Measurements from ENCODE around the gene MBOAT2.
"Not testable (repeated sequence)": the region's sequence is repeated elsewhere in the genome, so short reads cannot be mapped to it uniquely, and the experiment has no call there.

MBOAT2 gene

DNA sequence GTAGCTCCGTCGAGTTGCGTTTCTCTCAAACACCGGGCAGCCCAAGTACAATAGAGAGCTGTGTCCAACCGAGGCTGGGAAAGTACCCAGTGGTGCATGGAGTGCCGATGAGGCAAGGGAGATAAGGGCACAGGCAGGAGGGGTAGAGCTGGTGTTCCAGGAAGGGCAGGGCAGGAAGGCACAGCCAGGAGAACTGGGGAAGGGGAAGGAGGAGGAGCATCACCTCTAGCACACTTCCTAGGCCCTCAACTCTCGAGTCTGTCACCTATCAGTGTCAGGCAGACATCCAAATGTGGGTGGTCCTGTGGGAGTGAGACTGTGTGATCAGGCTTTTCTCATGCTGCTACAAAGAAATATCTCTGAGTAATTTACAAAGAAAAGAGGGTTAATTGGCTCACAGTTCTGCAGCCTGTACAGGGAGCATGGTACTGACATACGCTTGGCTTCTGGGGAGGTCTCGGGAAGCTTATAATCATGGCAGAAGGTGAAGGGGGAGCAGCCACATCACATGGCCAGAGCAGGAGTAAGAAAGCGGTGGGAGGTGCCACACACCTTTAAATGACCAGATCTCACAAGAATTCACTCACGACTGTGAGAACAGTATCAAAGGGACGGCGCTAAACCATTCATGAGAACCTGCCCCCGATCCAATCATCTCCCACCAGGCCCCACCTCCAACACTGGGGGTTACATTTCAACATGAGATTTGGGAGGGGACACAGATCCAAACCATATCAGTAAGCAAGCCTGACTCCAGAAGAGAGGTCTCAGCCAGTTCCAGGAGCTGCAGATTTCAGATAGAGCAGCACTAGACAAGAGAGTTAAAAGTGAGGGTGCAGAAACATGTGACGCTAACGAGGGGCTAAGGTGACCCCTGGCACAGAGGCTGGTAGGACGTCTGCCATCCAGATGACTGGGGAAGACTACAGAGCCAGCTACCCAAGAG is 75.7 kb downstream of the MBOAT2 start:
- Histone ChIP-seq H3K79me2 (ENCODE audit: control insufficient read depth, insufficient read depth, low read length, unreplicated experiment) (no peaks in the 10 kb centered on the region), H2AFZ (ENCODE audit: low read length, unreplicated experiment) (no peak overlapping the region), H3K4me1 (ENCODE audit: control insufficient read depth, insufficient read depth, low read length, unreplicated experiment) (no peaks in the 10 kb centered on the region), H3K4me3 (ENCODE audit: low read depth, low read length) (no peak overlapping the region), H3K27ac (ENCODE audit: low read depth, low read length) (no peak overlapping the region), H3K27me3 (ENCODE audit: insufficient read depth, low read length) (no peaks in the 10 kb centered on the region), H3K36me3 (ENCODE audit: insufficient read depth, low read length) (no peaks in the 10 kb centered on the region)

- no peaks in the 10 kb centered on the region for H3K79me2 ChIP-seq (ENCODE audit: control insufficient read depth, insufficient read depth, low read length, unreplicated experiment)
- H2AFZ ChIP-seq (ENCODE audit: low read length, unreplicated experiment), result no peak overlapping the region
- no peak overlapping the region for H3K4me3 ChIP-seq (ENCODE audit: low read depth, low read length)
Observed at GRCh38 chr2:8926356-8926755, 77.1 kb downstream of the MBOAT2 start.

DNA sequence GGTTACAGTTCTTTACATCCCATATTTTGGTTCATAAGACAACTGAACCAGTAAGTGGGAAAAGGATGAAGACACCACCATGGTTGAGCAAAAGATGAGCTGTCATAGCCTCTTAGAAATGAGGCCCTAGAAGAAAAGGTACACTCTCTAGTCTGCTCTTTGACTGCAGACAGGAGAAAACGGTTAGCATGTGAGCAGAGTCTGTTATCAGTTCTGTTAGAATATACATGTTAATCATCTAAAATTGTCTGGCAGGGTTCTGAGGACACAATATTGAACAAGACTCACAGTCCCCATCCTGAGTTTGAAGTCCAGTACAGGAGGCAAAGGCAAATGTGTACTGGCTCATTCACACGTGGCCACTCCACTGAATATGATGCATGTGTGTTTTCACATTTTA is 78.1 kb downstream of the MBOAT2 start:
- Histone ChIP-seq H3K4me3 (ENCODE audit: low read depth, low read length) (no peak overlapping the region), H3K27me3 (ENCODE audit: insufficient read depth, low read length) (no peaks in the 10 kb centered on the region), H3K4me1 (ENCODE audit: control insufficient read depth, insufficient read depth, low read length, unreplicated experiment) (no peaks in the 10 kb centered on the region), H2AFZ (ENCODE audit: low read length, unreplicated experiment) (no peak overlapping the region), H3K79me2 (ENCODE audit: control insufficient read depth, insufficient read depth, low read length, unreplicated experiment) (no peaks in the 10 kb centered on the region), H3K36me3 (ENCODE audit: insufficient read depth, low read length) (no peaks in the 10 kb centered on the region), H3K27ac (ENCODE audit: low read depth, low read length) (no peak overlapping the region)

More at GRCh38 chr2:8926356-8926755, 77.1 kb downstream of the MBOAT2 start:
- no peak overlapping the region for H3K27ac ChIP-seq (ENCODE audit: low read depth, low read length)
- no peaks in the 10 kb centered on the region for H3K36me3 ChIP-seq (ENCODE audit: insufficient read depth, low read length)
- no peaks in the 10 kb centered on the region for H3K27me3 ChIP-seq (ENCODE audit: insufficient read depth, low read length)
- no peaks in the 10 kb centered on the region for H3K4me1 ChIP-seq (ENCODE audit: control insufficient read depth, insufficient read depth, low read length, unreplicated experiment)

DNA sequence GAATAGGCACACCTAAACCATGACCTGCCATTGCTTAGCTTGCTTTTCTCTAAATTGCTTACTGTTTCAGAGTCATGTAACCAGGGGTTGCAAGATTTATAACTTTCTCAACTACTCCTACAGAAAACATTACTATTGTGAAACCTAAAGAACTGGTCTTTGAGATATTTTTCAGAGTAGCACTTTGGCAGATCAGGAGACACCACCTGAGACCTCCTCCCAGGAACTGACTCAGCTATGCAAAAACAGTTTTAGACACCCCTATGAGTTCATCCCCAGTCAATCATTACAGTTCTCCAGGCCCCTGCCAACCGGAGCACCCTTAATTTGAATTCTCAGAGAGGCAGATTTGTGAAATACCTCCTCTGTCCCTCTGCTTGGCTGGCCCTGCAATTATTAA is 80.3 kb downstream of the MBOAT2 start:
- H3K27ac ChIP-seq (ENCODE audit: low read depth, low read length), result no peak overlapping the region
- no peak overlapping the region for H3K4me3 ChIP-seq (ENCODE audit: low read depth, low read length)
- no peaks in the 10 kb centered on the region for H3K36me3 ChIP-seq (ENCODE audit: insufficient read depth, low read length)
- H3K27me3 ChIP-seq (ENCODE audit: insufficient read depth, low read length), result no peaks in the 10 kb centered on the region
- H3K79me2 ChIP-seq (ENCODE audit: control insufficient read depth, insufficient read depth, low read length, unreplicated experiment), result no peaks in the 10 kb centered on the region
- no peaks in the 10 kb centered on the region for H3K4me1 ChIP-seq (ENCODE audit: control insufficient read depth, insufficient read depth, low read length, unreplicated experiment)
- H2AFZ ChIP-seq (ENCODE audit: low read length, unreplicated experiment), result no peak overlapping the region

GRCh38 chr2:8922431-8922830 is 81.1 kb downstream of the MBOAT2 start:
- Histone ChIP-seq H3K36me3 (ENCODE audit: insufficient read depth, low read length) (no peaks in the 10 kb centered on the region), H2AFZ (ENCODE audit: low read length, unreplicated experiment) (no peak overlapping the region), H3K79me2 (ENCODE audit: control insufficient read depth, insufficient read depth, low read length, unreplicated experiment) (no peaks in the 10 kb centered on the region), H3K4me1 (ENCODE audit: control insufficient read depth, insufficient read depth, low read length, unreplicated experiment) (no peaks in the 10 kb centered on the region), H3K27ac (ENCODE audit: low read depth, low read length) (no peak overlapping the region), H3K27me3 (ENCODE audit: insufficient read depth, low read length) (no peaks in the 10 kb centered on the region), H3K4me3 (ENCODE audit: low read depth, low read length) (no peak overlapping the region)

GRCh38 chr2:8918412-8918811 is 85.1 kb downstream of the MBOAT2 start:
- no peaks in the 10 kb centered on the region for H3K4me1 ChIP-seq (ENCODE audit: control insufficient read depth, insufficient read depth, low read length, unreplicated experiment)
- H2AFZ ChIP-seq (ENCODE audit: low read length, unreplicated experiment), result no peak overlapping the region
- no peaks in the 10 kb centered on the region for H3K27me3 ChIP-seq (ENCODE audit: insufficient read depth, low read length)
- H3K36me3 ChIP-seq (ENCODE audit: insufficient read depth, low read length), result no peaks in the 10 kb centered on the region
- no peak overlapping the region for H3K4me3 ChIP-seq (ENCODE audit: low read depth, low read length)
- H3K27ac ChIP-seq (ENCODE audit: low read depth, low read length), result no peak overlapping the region
- H3K79me2 ChIP-seq (ENCODE audit: control insufficient read depth, insufficient read depth, low read length, unreplicated experiment), result peaks cover 3% of the 10 kb centered on the region

DNA sequence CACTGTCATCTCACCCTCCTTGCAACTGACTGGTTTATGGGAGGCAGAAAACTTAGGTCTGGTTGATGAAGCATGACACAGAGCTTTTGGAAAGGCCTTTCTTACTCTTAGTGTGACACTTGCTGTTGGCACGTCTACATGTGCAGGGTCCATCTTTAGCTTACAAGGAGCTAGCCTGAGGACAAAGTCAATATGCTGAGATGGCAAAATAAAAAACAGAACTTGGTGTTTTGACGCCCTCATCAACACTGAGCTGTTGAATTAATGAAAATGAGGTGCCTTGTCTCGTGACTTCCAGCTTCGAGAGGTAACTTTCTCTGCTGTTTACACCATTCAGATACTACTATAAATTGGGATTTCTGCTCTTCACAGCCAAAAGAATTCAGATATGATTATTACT is 87.5 kb downstream of the MBOAT2 start:
- Histone ChIP-seq H2AFZ (ENCODE audit: low read length, unreplicated experiment) (no peak overlapping the region), H3K36me3 (ENCODE audit: insufficient read depth, low read length) (no peaks in the 10 kb centered on the region; the same call in 1 of the 2 replicates), H3K79me2 (ENCODE audit: control insufficient read depth, insufficient read depth, low read length, unreplicated experiment) (peaks cover 4% of the 10 kb centered on the region), H3K4me1 (ENCODE audit: control insufficient read depth, insufficient read depth, low read length, unreplicated experiment) (no peaks in the 10 kb centered on the region), H3K27ac (ENCODE audit: low read depth, low read length) (no peak overlapping the region), H3K4me3 (ENCODE audit: low read depth, low read length) (no peak overlapping the region), H3K27me3 (ENCODE audit: insufficient read depth, low read length) (no peaks in the 10 kb centered on the region)

DNA sequence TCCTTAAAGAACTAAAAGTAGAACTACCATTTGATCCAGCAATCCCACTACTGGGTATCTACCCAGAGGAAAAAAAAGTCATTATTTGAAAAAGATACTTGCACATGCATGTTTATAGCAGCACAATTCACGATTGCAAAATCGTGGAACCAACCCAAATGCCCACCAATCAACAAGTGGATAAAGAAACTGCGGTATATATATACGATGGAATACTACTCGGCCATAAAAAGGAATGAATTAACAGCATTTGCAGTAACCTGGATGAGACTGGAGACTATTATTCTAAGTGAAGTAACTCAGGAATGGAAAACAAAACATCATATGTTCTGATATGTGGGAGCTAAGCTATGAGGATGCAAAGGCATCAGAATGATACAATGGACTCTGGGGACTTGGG is 89.7 kb downstream of the MBOAT2 start:
- not testable (repeated sequence) for H2AFZ ChIP-seq (ENCODE audit: low read length, unreplicated experiment); H3K27ac ChIP-seq (ENCODE audit: low read depth, low read length); H3K79me2 ChIP-seq (ENCODE audit: control insufficient read depth, insufficient read depth, low read length, unreplicated experiment); H3K36me3 ChIP-seq (ENCODE audit: insufficient read depth, low read length); H3K27me3 ChIP-seq (ENCODE audit: insufficient read depth, low read length); H3K4me1 ChIP-seq (ENCODE audit: control insufficient read depth, insufficient read depth, low read length, unreplicated experiment); H3K4me3 ChIP-seq (ENCODE audit: low read depth, low read length)

DNA sequence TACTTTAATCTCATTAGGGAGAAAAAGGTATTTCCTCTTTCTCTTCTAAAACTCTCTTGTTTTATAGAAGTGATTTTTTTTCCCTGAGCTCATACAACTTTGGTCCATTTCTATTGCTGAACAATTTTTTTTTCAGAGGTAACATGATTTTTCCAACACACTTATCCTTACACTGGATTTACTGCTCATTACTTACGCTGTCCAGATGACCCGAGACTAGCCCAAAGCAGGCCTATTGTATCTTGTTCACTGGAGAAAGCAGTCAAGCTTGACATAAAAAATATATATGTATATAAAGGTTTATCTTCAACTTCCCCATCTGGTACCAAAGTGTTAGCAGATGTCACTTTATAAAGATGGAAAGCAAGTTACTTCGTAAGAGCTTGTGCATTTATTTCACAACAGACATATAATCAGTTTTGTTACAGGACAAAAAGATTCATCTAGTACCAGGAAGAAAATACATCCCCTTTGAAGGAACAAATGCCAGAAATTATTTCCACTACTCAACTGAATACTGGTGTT is 95.7 kb downstream of the MBOAT2 start:
- Histone ChIP-seq H3K27me3 (ENCODE audit: insufficient read depth, low read length) (no peaks in the 10 kb centered on the region), H3K27ac (ENCODE audit: low read depth, low read length) (no peak overlapping the region), H2AFZ (ENCODE audit: low read length, unreplicated experiment) (no peak overlapping the region), H3K4me1 (ENCODE audit: control insufficient read depth, insufficient read depth, low read length, unreplicated experiment) (no peaks in the 10 kb centered on the region), H3K4me3 (ENCODE audit: low read depth, low read length) (no peak overlapping the region), H3K79me2 (ENCODE audit: control insufficient read depth, insufficient read depth, low read length, unreplicated experiment) (peaks cover 4% of the 10 kb centered on the region), H3K36me3 (ENCODE audit: insufficient read depth, low read length) (peaks cover 22% of the 10 kb centered on the region)

- not testable (repeated sequence) for H3K4me1 ChIP-seq (ENCODE audit: control insufficient read depth, insufficient read depth, low read length, unreplicated experiment); H3K27ac ChIP-seq (ENCODE audit: low read depth, low read length); H2AFZ ChIP-seq (ENCODE audit: low read length, unreplicated experiment); H3K79me2 ChIP-seq (ENCODE audit: control insufficient read depth, insufficient read depth, low read length, unreplicated experiment); H3K27me3 ChIP-seq (ENCODE audit: insufficient read depth, low read length); H3K4me3 ChIP-seq (ENCODE audit: low read depth, low read length)
- H3K36me3 ChIP-seq (ENCODE audit: insufficient read depth, low read length), result peaks cover 28% of the 10 kb centered on the region
Observed at GRCh38 chr2:8903924-8904323, 99.6 kb downstream of the MBOAT2 start.

DNA sequence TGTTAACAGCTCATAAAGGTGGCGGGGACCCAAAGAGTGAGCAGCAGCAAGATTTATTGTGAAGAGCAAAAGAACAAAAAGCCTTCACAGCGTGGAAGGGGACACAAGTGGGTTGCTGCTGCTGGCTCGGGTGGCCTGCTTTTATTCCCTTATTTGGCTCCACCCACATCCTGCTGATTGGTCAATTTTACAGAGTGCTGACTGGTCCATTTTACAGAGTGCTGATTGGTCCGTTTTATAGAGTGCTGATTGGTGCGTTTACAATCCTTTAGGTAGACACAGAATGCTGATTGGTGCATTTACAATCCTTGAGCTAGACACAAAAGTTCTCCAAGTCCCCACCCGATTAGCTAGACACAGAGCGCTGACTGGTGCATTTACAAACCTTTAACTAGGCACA is 100.7 kb downstream of the MBOAT2 start:
- H3K4me1 ChIP-seq (ENCODE audit: control insufficient read depth, insufficient read depth, low read length, unreplicated experiment); H3K27ac ChIP-seq (ENCODE audit: low read depth, low read length); H2AFZ ChIP-seq (ENCODE audit: low read length, unreplicated experiment); H3K79me2 ChIP-seq (ENCODE audit: control insufficient read depth, insufficient read depth, low read length, unreplicated experiment); H3K27me3 ChIP-seq (ENCODE audit: insufficient read depth, low read length); H3K4me3 ChIP-seq (ENCODE audit: low read depth, low read length): not testable (repeated sequence)
- H3K36me3 ChIP-seq (ENCODE audit: insufficient read depth, low read length), result peaks cover 23% of the 10 kb centered on the region
